Stomach (tissue), 9 donors: Measurements from ENCODE around the gene C17orf50. TPM values are rescaled to one million over a fixed set of nuclear protein-coding genes. Genes with fewer than 3 reads are reported as not detected.

Experiments
- DNase-seq, 2 donors: peaks; one replicate each; pipeline versions ENCODE4 v3.0.0 to v3.0.0-alpha.2; 2013 to 2019
- H3K27ac ChIP-seq, 5 donors: fragments of 200-600 bp in 4 of 5; sonication (generic) in 4 of 5; one replicate each; pipeline ENCODE4 v1.5.1; 2013 to 2019; ENCODE audit warnings: mild to moderate bottlenecking in 1 of 5, moderate library complexity in 1 of 5
- H3K27me3 ChIP-seq, 3 donors: fragments of 200-600 bp; sonication (generic); one replicate each; pipeline ENCODE4 v1.5.1; 2017 to 2019; ENCODE audit warnings: mixed run types in 1 of 3
- H3K36me3 ChIP-seq, 4 donors: fragments of 200-600 bp; sonication (generic); 1 replicate in 3 of 4; 2 replicates in 1 of 4; pipeline ENCODE4 v1.5.1; 2016 to 2019
- H3K4me1 ChIP-seq, 4 donors: fragments of 200-600 bp; sonication (generic); one replicate each; pipeline ENCODE4 v1.5.1; 2016 to 2019
- H3K4me3 ChIP-seq, 4 donors: fragments of 200-600 bp; sonication (generic) in 3 of 4; one replicate each; pipeline ENCODE4 v1.5.1; 2016 to 2019; ENCODE audit warnings: mild to moderate bottlenecking in 1 of 4
- H3K9me3 ChIP-seq, 4 donors: fragments of 200-600 bp; sonication (generic); one replicate each; pipeline ENCODE4 v1.5.1; 2016 to 2019
- EP300 ChIP-seq: sonication (generic); formaldehyde crosslinking; IDR thresholded peaks from one replicate; pipeline ENCODE4 v1.6.1; 2017; ENCODE audit warnings: antibody characterized with exemption
- POLR2A ChIP-seq, 4 donors: fragments of 450-650 bp; IDR thresholded peaks; one replicate each; pipeline ENCODE4 v1.6.1; 2016; ENCODE audit warnings: antibody characterized with exemption in 4 of 4, control low read depth in 2 of 4, mild to moderate bottlenecking in 1 of 4, moderate library complexity in 1 of 4
- POLR2AphosphoS5 ChIP-seq, 3 donors: sonication (generic); formaldehyde crosslinking; IDR thresholded peaks; one replicate each; pipeline ENCODE4 v1.6.1; 2016; ENCODE audit warnings: antibody characterized with exemption in 3 of 3
- WGBS, 5 donors: extraction: QIAGEN DNeasy Blood & Tissue Kit in 3 of 5; methylation state at CpG; one replicate each; pipeline versions ENCODE4 v1.1.5 to v1.1.7; 2013 to 2018; 5-methylcytosine and 5-hydroxymethylcytosine counted together
- intact Hi-C: fragments of 100-400 bp; cut with DNase I; formaldehyde crosslinking; loops from one replicate; pipeline ENCODE4 v1.15.1; 2023; ENCODE audit warnings: low total_unique reads
- polyA plus RNA-seq, 3 donors: library from polyadenylated mRNA; stranded (reverse); fragments of 200-250 nt; gene quantifications; one replicate each; pipeline ENCODE4 v1.2.3, GENCODE V29; 2013
- total RNA-seq, 5 donors: library from RNA; depleted of rRNA; stranded (reverse); fragments of >200 nt; gene quantifications; one replicate each; pipeline versions ENCODE4 v1.1.0 to v1.2.3, GENCODE V29; 2014 to 2016
- TF ChIP-seq, protein P1 (sequence below), 7 experiments: fragments of 450-650 bp in 4 of 7; fragments of 200-600 bp in 3 of 7; sonication (generic) in 3 of 7; IDR thresholded peaks; one replicate each; pipeline ENCODE4 v1.5.1; 2016 to 2019; ENCODE audit warnings: antibody characterized with exemption in 7 of 7, control low read depth in 2 of 7, mild to moderate bottlenecking in 1 of 7
- donor health status: healthy with polysubstance abuse.
- donor health status: Bipolar disorder and iron deficiency.
- donor health status: healthy.

C17orf50 gene
- total and polyA plus RNA-seq, 8 donors, result not detected

DNA sequence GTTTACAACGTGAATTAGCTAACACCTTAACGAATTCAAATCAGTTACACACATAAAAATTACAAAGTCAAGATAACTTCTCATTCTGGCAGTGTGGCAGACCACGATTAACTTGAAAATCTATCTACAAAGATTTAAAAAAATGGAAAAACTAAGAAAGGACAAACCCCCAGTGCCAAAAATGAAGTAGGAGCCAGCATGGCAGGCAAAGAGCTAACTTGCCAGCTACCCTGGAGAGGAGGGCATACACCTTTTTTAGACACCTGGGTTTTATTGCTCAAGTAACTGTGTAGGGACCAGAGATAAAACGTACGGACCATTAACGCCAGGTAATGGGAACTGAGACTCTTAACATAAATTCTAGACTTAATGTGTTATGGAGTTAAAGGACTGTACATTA is 51.1 kb downstream of the C17orf50 start:
- Histone ChIP-seq H3K36me3 (peaks cover 0 to 8% (median 3%) of the 10 kb centered on the region in 4 donors), H3K4me3 (peak overlapping the region in 1 of 4 donors; percentile 79), H3K9me3 (no peaks in the 10 kb centered on the region), H3K4me1 (peaks cover 18 to 75% (median 58%) of the 10 kb centered on the region in 4 donors), H3K27me3 (no peaks in the 10 kb centered on the region), H3K27ac (no peak overlapping the region)
- DNase-seq, result no peak
- TF ChIP-seq POLR2A (IDR thresholded peaks at IDR 0.05) (no peak), EP300 (no peak), POLR2AphosphoS5 (IDR thresholded peaks at IDR 0.05) (no peak)
- TF ChIP-seq, protein P1, sequence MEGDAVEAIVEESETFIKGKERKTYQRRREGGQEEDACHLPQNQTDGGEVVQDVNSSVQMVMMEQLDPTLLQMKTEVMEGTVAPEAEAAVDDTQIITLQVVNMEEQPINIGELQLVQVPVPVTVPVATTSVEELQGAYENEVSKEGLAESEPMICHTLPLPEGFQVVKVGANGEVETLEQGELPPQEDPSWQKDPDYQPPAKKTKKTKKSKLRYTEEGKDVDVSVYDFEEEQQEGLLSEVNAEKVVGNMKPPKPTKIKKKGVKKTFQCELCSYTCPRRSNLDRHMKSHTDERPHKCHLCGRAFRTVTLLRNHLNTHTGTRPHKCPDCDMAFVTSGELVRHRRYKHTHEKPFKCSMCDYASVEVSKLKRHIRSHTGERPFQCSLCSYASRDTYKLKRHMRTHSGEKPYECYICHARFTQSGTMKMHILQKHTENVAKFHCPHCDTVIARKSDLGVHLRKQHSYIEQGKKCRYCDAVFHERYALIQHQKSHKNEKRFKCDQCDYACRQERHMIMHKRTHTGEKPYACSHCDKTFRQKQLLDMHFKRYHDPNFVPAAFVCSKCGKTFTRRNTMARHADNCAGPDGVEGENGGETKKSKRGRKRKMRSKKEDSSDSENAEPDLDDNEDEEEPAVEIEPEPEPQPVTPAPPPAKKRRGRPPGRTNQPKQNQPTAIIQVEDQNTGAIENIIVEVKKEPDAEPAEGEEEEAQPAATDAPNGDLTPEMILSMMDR (IDR thresholded peaks at IDR 0.05), result no peak
- intact Hi-C loops, result no loop called here
- 73 to 81% (median 75%) methylated on average over 6 of the region's 6 CpGs for WGBS, 5 donors

- Histone ChIP-seq H3K4me1 (peaks cover 18 to 82% (median 61%) of the 10 kb centered on the region in 4 donors), H3K27ac (no peak overlapping the region), H3K9me3 (no peaks in the 10 kb centered on the region), H3K27me3 (no peaks in the 10 kb centered on the region), H3K4me3 (no peak overlapping the region), H3K36me3 (peaks cover 0 to 10% (median 3%) of the 10 kb centered on the region in 4 donors)
- intact Hi-C loops, result no loop called here
- 80 to 96% (median 92%) methylated on average over 5 of the region's 5 CpGs for WGBS, 5 donors
- TF ChIP-seq, protein P1 (IDR thresholded peaks at IDR 0.05), result no peak
- no peak for TF ChIP-seq POLR2AphosphoS5 (IDR thresholded peaks at IDR 0.05)
- TF ChIP-seq POLR2A (IDR thresholded peaks at IDR 0.05), result no peak
- no peak for TF ChIP-seq EP300
- DNase-seq, result no peak
Measured at GRCh38 chr17:35812456-35812855, 51.8 kb downstream of the C17orf50 start.

Other genes starting within 250 kb of the C17orf50 start
- gene SLFN12L, start 223.2 kb upstream of the C17orf50 start, total RNA-seq, result 1 to 10 TPM in 4 of 5 donors, under 1 TPM in 1; 0.58 to 7.0 (median 1.8) TPM
- under 1 TPM in 2 of 3 donors, not detected in 1; 0.15 to 0.37 TPM for gene SLFN12L, start 223.2 kb upstream of the C17orf50 start, polyA plus RNA-seq
- gene SLFN14, start 200.1 kb upstream of the C17orf50 start, total RNA-seq, result not detected
- gene SLFN14, start 200.1 kb upstream of the C17orf50 start, polyA plus RNA-seq, result not detected
- gene PEX12, start 182.3 kb upstream of the C17orf50 start, total RNA-seq, result 1 to 10 TPM in 3 of 5 donors, under 1 TPM in 1, not detected in 1; 0.58 to 3.2 (median 2.5) TPM
- 1 to 10 TPM in 2 of 3 donors, under 1 TPM in 1; 0.76 to 3.1 (median 1.4) TPM for gene PEX12, start 182.3 kb upstream of the C17orf50 start, polyA plus RNA-seq
- 100 to 1,000 TPM in 1 of 5 donors, 10 to 100 TPM in 4; 45.5 to 171 (median 71.0) TPM for gene AP2B1, start 173.6 kb upstream of the C17orf50 start, total RNA-seq
- gene AP2B1, start 173.6 kb upstream of the C17orf50 start, polyA plus RNA-seq, result 10 to 100 TPM; 21.6 to 34.1 (median 32.1) TPM
- gene RASL10B, start 29.2 kb upstream of the C17orf50 start, total RNA-seq, result under 1 TPM in 3 of 5 donors, not detected in 2; 0.37 to 0.89 (median 0.43) TPM
- gene RASL10B, start 29.2 kb upstream of the C17orf50 start, polyA plus RNA-seq, result 1 to 10 TPM in 1 of 3 donors, under 1 TPM in 2; 0.31 to 1.4 (median 0.75) TPM
- gene GAS2L2, start 7.6 kb upstream of the C17orf50 start, total RNA-seq, result under 1 TPM in 1 of 5 donors, not detected in 4; under 0.01 TPM
- under 1 TPM in 1 of 3 donors, not detected in 2; 0.05 TPM for gene GAS2L2, start 7.6 kb upstream of the C17orf50 start, polyA plus RNA-seq
- gene MMP28, start 34.8 kb downstream of the C17orf50 start, total RNA-seq, result 10 to 100 TPM in 4 of 5 donors, 1 to 10 TPM in 1; 2.2 to 75.0 (median 20.6) TPM
- gene MMP28, start 34.8 kb downstream of the C17orf50 start, polyA plus RNA-seq, result 10 to 100 TPM in 1 of 3 donors, 1 to 10 TPM in 2; 3.1 to 21.0 (median 6.1) TPM
- gene TAF15, start 48.6 kb downstream of the C17orf50 start, total RNA-seq, result 100 to 1,000 TPM in 1 of 5 donors, 10 to 100 TPM in 4; 21.1 to 127 (median 60.1) TPM
- 100 to 1,000 TPM in 1 of 3 donors, 10 to 100 TPM in 2; 88.8 to 101 (median 96.4) TPM for gene TAF15, start 48.6 kb downstream of the C17orf50 start, polyA plus RNA-seq
- under 1 TPM in 1 of 5 donors, not detected in 4; 0.29 TPM for gene HEATR9, start 108.0 kb downstream of the C17orf50 start, total RNA-seq
- gene HEATR9, start 108.0 kb downstream of the C17orf50 start, polyA plus RNA-seq, result not detected
- 10 to 100 TPM in 1 of 5 donors, 1 to 10 TPM in 2, not detected in 2; 2.0 to 21.7 (median 2.6) TPM for gene CCL5, start 119.5 kb downstream of the C17orf50 start, total RNA-seq
- gene CCL5, start 119.5 kb downstream of the C17orf50 start, polyA plus RNA-seq, result 10 to 100 TPM in 1 of 3 donors, 1 to 10 TPM in 2; 4.9 to 32.2 (median 5.7) TPM
- gene RDM1, start 169.9 kb downstream of the C17orf50 start, total RNA-seq, result 1 to 10 TPM in 1 of 5 donors, not detected in 4; 5.9 TPM
- under 1 TPM in 1 of 3 donors, not detected in 2; 0.98 TPM for gene RDM1, start 169.9 kb downstream of the C17orf50 start, polyA plus RNA-seq
- gene LYZL6, start 182.8 kb downstream of the C17orf50 start, total RNA-seq, result not detected
- gene LYZL6, start 182.8 kb downstream of the C17orf50 start, polyA plus RNA-seq, result not detected
- under 1 TPM in 1 of 5 donors, not detected in 4; 0.72 TPM for gene CCL16, start 220.6 kb downstream of the C17orf50 start, total RNA-seq
- gene CCL16, start 220.6 kb downstream of the C17orf50 start, polyA plus RNA-seq, result under 1 TPM in 1 of 3 donors, not detected in 2; 0.15 TPM
- gene CCL14, start 225.8 kb downstream of the C17orf50 start, total RNA-seq, result 1 to 10 TPM in 4 of 5 donors, under 1 TPM in 1; 0.58 to 8.4 (median 2.2) TPM
- 10 to 100 TPM in 2 of 3 donors, 1 to 10 TPM in 1; 2.9 to 80.3 (median 19.6) TPM for gene CCL14, start 225.8 kb downstream of the C17orf50 start, polyA plus RNA-seq
- 1 to 10 TPM in 1 of 5 donors, not detected in 4; 1.2 TPM for gene CCL15, start 240.7 kb downstream of the C17orf50 start, total RNA-seq
- gene CCL15, start 240.7 kb downstream of the C17orf50 start, polyA plus RNA-seq, result not detected